Astrocyte (in vitro differentiated cells and primary cell): ENCODE data around the gene COL26A1. TPM values are rescaled to one million over a fixed set of nuclear protein-coding genes. Genes with fewer than 3 reads are reported as not detected.

ENCODE experiments used
- DNase-seq: peaks from one replicate; pipeline ENCODE4 v3.0.0-alpha.2; 2010; ENCODE audit warnings: low read depth
- FAIRE-seq: peaks from 2 replicates; lab custom pipeline; 2011; peaks lifted over from hg19 to GRCh38; lab: Jason Lieb, UNC
- H2AFZ ChIP-seq: 2 replicates; pipeline ENCODE4 v1.6.0; 2012; ENCODE audit warnings: low read depth, low read length, inconsistent platforms
- H3K27ac ChIP-seq: 2 replicates; pipeline ENCODE4 v1.5.1; 2011; ENCODE audit warnings: low read depth, low read length, inconsistent platforms
- H3K27me3 ChIP-seq: 2 replicates; pipeline ENCODE4 v1.6.0; 2011; ENCODE audit warnings: low read length, inconsistent platforms; ENCODE audit not compliant: insufficient read depth
- H3K36me3 ChIP-seq: 2 replicates; pipeline ENCODE4 v1.5.1; 2011; ENCODE audit warnings: low read length, inconsistent platforms; ENCODE audit not compliant: insufficient read depth
- H3K4me1 ChIP-seq: 2 replicates; pipeline ENCODE4 v1.5.1; 2011; ENCODE audit warnings: low read length, inconsistent platforms; ENCODE audit not compliant: insufficient read depth
- H3K4me2 ChIP-seq: 2 replicates; pipeline ENCODE4 v1.6.0; 2012; ENCODE audit warnings: low read length, inconsistent platforms
- H3K4me3 ChIP-seq: 2 replicates; pipeline ENCODE4 v1.5.1; 2011; ENCODE audit warnings: low read depth, mild to moderate bottlenecking, low read length, inconsistent platforms; ENCODE audit not compliant: insufficient read depth
- H3K79me2 ChIP-seq: 2 replicates; pipeline ENCODE4 v1.6.0; 2012; ENCODE audit warnings: mild to moderate bottlenecking, low read length, inconsistent platforms; ENCODE audit not compliant: insufficient read depth
- H3K9ac ChIP-seq: 2 replicates; pipeline ENCODE4 v1.6.0; 2012; ENCODE audit warnings: mild to moderate bottlenecking, low read length, inconsistent platforms
- H3K9me3 ChIP-seq: 2 replicates; pipeline ENCODE4 v1.5.1; 2012; ENCODE audit warnings: low read depth, mild to moderate bottlenecking, low read length, inconsistent platforms; ENCODE audit not compliant: insufficient read depth
- H4K20me1 ChIP-seq: 2 replicates; pipeline ENCODE4 v1.6.0; 2012; ENCODE audit warnings: low read length, inconsistent platforms; ENCODE audit not compliant: insufficient read depth
- H3K27ac Mint-ChIP-seq: one replicate; pipeline ENCODE4 v1.8.0; 2021; ENCODE audit warnings: mild to moderate bottlenecking, mixed read lengths; ENCODE audit not compliant: unreplicated experiment
- H3K27me3 Mint-ChIP-seq: one replicate; pipeline ENCODE4 v1.8.0; 2021; ENCODE audit warnings: low read depth, mixed read lengths; ENCODE audit not compliant: unreplicated experiment
- H3K36me3 Mint-ChIP-seq: one replicate; pipeline ENCODE4 v1.8.0; 2021; ENCODE audit warnings: low read depth, mixed read lengths; ENCODE audit not compliant: unreplicated experiment
- H3K4me1 Mint-ChIP-seq: one replicate; pipeline ENCODE4 v1.8.0; 2021; ENCODE audit warnings: low read depth, mixed read lengths; ENCODE audit not compliant: unreplicated experiment
- H3K4me3 Mint-ChIP-seq: one replicate; pipeline ENCODE4 v1.8.0; 2021; ENCODE audit warnings: mild to moderate bottlenecking, moderate library complexity, mixed read lengths; ENCODE audit not compliant: unreplicated experiment
- H3K9me3 Mint-ChIP-seq: one replicate; pipeline ENCODE4 v1.8.0; 2021; ENCODE audit warnings: mild to moderate bottlenecking, mixed read lengths; ENCODE audit not compliant: unreplicated experiment
- CTCF ChIP-seq: IDR thresholded peaks from 2 replicates; pipeline ENCODE4 v1.5.1; 2011; ENCODE audit warnings: low read depth, mild to moderate bottlenecking, inconsistent platforms, low read length, moderate library complexity; ENCODE audit not compliant: insufficient read depth
- EZH2 ChIP-seq: IDR thresholded peaks from 2 replicates; pipeline ENCODE4 v1.6.1; 2012; ENCODE audit warnings: mild to moderate bottlenecking, low read length, inconsistent platforms; ENCODE audit not compliant: insufficient read depth
- total RNA-seq: library from RNA; stranded (reverse); gene quantifications from 2 replicates; pipeline ENCODE4 v1.2.1, GENCODE V29; 2021

Gene COL26A1
- total RNA-seq, 1 donor from 2014 or later = 7.1 TPM

GRCh38 chr7:101581891-101582290 lies 219.2 kb downstream of the COL26A1 start:
- H3K27me3 Mint-ChIP-seq = peaks cover 19% of the 10 kb centered on the region
- FAIRE-seq = no peak
- peaks cover 4% of the 10 kb centered on the region for H3K4me1 Mint-ChIP-seq

GRCh38 chr7:101582971-101583370 lies 220.3 kb downstream of the COL26A1 start:
- H3K27ac ChIP-seq = no peak overlapping the region
- Mint-ChIP-seq H3K4me1 (peaks cover 4% of the 10 kb centered on the region), H3K4me3 (no peak overlapping the region), H3K36me3 (peaks cover 4% of the 10 kb centered on the region), H3K9me3 (peaks cover 8% of the 10 kb centered on the region), H3K27ac (no peak overlapping the region), H3K27me3 (peaks cover 24% of the 10 kb centered on the region)
- H3K4me3 ChIP-seq = no peak overlapping the region
- H2AFZ ChIP-seq = no peak overlapping the region
- no peaks in the 10 kb centered on the region for H3K4me1 ChIP-seq
- no peak for DNase-seq
- no peaks in the 10 kb centered on the region for H3K36me3 ChIP-seq
- peaks cover 4% of the 10 kb centered on the region for H3K27me3 ChIP-seq
- TF ChIP-seq EZH2 (no peak), CTCF (no peak)
- no peaks in the 10 kb centered on the region for H4K20me1 ChIP-seq
- no peaks in the 10 kb centered on the region for H3K79me2 ChIP-seq
- FAIRE-seq = no peak
- H3K4me2 ChIP-seq = no peak overlapping the region
- no peaks in the 10 kb centered on the region for H3K9me3 ChIP-seq
- no peak overlapping the region for H3K9ac ChIP-seq

More at GRCh38 chr7:101581891-101582290, 219.2 kb downstream of the COL26A1 start:
- no peaks in the 10 kb centered on the region for H4K20me1 ChIP-seq
- H3K36me3 Mint-ChIP-seq = peaks cover 4% of the 10 kb centered on the region
- H3K4me2 ChIP-seq = no peak overlapping the region
- no peaks in the 10 kb centered on the region for H3K4me1 ChIP-seq
- H3K4me3 Mint-ChIP-seq = no peak overlapping the region
- H3K9me3 ChIP-seq = no peaks in the 10 kb centered on the region
- TF ChIP-seq CTCF (no peak), EZH2 (no peak)
- H3K27me3 ChIP-seq = peaks cover 4% of the 10 kb centered on the region
- no peak overlapping the region for H3K27ac ChIP-seq
- no peaks in the 10 kb centered on the region for H3K79me2 ChIP-seq
- H3K4me3 ChIP-seq = no peak overlapping the region
- no peak overlapping the region for H3K9ac ChIP-seq
- H2AFZ ChIP-seq = no peak overlapping the region
- no peaks in the 10 kb centered on the region for H3K36me3 ChIP-seq
- peaks cover 8% of the 10 kb centered on the region for H3K9me3 Mint-ChIP-seq
- H3K27ac Mint-ChIP-seq = no peak overlapping the region
- no peak for DNase-seq

GRCh38 chr7:101586078-101586905 lies 223.6 kb downstream of the COL26A1 start:
- no peak overlapping the region for H3K4me2 ChIP-seq
- H3K27me3 Mint-ChIP-seq = peaks cover 36% of the 10 kb centered on the region
- no peaks in the 10 kb centered on the region for H3K9me3 ChIP-seq
- peaks cover 4% of the 10 kb centered on the region for H3K36me3 Mint-ChIP-seq
- H3K4me3 Mint-ChIP-seq = no peak overlapping the region
- no peaks in the 10 kb centered on the region for H3K36me3 ChIP-seq
- no peaks in the 10 kb centered on the region for H3K27me3 ChIP-seq
- no peak overlapping the region for H3K9ac ChIP-seq
- DNase-seq = no peak
- H3K79me2 ChIP-seq = no peaks in the 10 kb centered on the region
- H3K4me1 Mint-ChIP-seq = no peaks in the 10 kb centered on the region
- H3K4me3 ChIP-seq = no peak overlapping the region
- H3K27ac Mint-ChIP-seq = no peak overlapping the region
- TF ChIP-seq CTCF (no peak), EZH2 (no peak)
- H3K9me3 Mint-ChIP-seq = peaks cover 8% of the 10 kb centered on the region
- H4K20me1 ChIP-seq = no peaks in the 10 kb centered on the region
- H3K27ac ChIP-seq = no peak overlapping the region
- no peak overlapping the region for H2AFZ ChIP-seq
- no peak for FAIRE-seq
- H3K4me1 ChIP-seq = no peaks in the 10 kb centered on the region
